VCaP (cell line): ENCODE results near the gene ATIC.

Source experiments
- H3K27ac ChIP-seq: fragments of 450-650 bp; 2 replicates; pipeline ENCODE4 v1.5.1; 2017
- CTCF ChIP-seq: fragments of 450-650 bp; conservative IDR thresholded peaks from 2 replicates; pipeline ENCODE4 v1.5.1; 2017; ENCODE audit warnings: mild to moderate bottlenecking, moderate library complexity

The ATIC gene

GRCh38 chr2:215394102-215394805 is 82.4 kb downstream of the ATIC start:
- no peak for TF ChIP-seq CTCF

GRCh38 chr2:215395687-215396460 is 84.0 kb downstream of the ATIC start:
- TF ChIP-seq CTCF: no peak
- no peak overlapping the region for H3K27ac ChIP-seq

More at GRCh38 chr2:215394102-215394805, 82.4 kb downstream of the ATIC start:
- no peak overlapping the region for H3K27ac ChIP-seq

GRCh38 chr2:215396595-215397313 is 84.9 kb downstream of the ATIC start:
- no peak for TF ChIP-seq CTCF
- H3K27ac ChIP-seq: no peak overlapping the region; the same call in 1 of the 2 replicates

- TF ChIP-seq CTCF: peak; percentile 18; the same call in 1 of the 2 replicates
- H3K27ac ChIP-seq: peak overlapping the region; percentile 62
These were observed 85.9 kb downstream of the ATIC start for GRCh38 chr2:215397632-215398341.

GRCh38 chr2:215399067-215399716 is 87.3 kb downstream of the ATIC start:
- no peak for TF ChIP-seq CTCF
- H3K27ac ChIP-seq: no peak overlapping the region
